Activated T-cell treated with anti-CD3 and anti-CD28 coated beads for 24 hours (primary cell): ENCODE measurements around the gene SMG1.
A peak's percentile ranks its signal among the peaks of the same experiment; 100 is the strongest.
"Not testable (repeated sequence)": the region's sequence is repeated elsewhere in the genome, so short reads cannot be mapped to it uniquely, and the experiment has no call there.

Source experiments
- DNase-seq: peaks from one replicate; pipeline ENCODE4 v3.0.0-alpha.2; 2020; ENCODE audit warnings: low read depth

Gene SMG1

GRCh38 chr16:18797746-18798145 is 128.5 kb downstream of the SMG1 start:
- DNase-seq = no peak

GRCh38 chr16:18796377-18796776 is 129.8 kb downstream of the SMG1 start:
- DNase-seq = no peak

GRCh38 chr16:18792836-18793433 is 133.3 kb downstream of the SMG1 start:
- DNase-seq = no peak

- peak; percentile 89 for DNase-seq
Observed at GRCh38 chr16:18789850-18790706, 136.1 kb downstream of the SMG1 start, which contains the start of gene RPS15A. TSS of gene RPS15A (minus strand) at chr16:18790334. CDS start at chr16:18789113, 1,221 bp downstream.

- DNase-seq = no peak
Observed at GRCh38 chr16:18789515-18789849, 136.7 kb downstream of the SMG1 start.

GRCh38 chr16:18788828-18789514 is 137.2 kb downstream of the SMG1 start:
- no peak for DNase-seq

GRCh38 chr16:18784917-18785623 is 141.1 kb downstream of the SMG1 start:
- no peak for DNase-seq

GRCh38 chr16:18783430-18784341 is 142.5 kb downstream of the SMG1 start:
- DNase-seq = no peak

- no peak for DNase-seq
Observed at GRCh38 chr16:18782697-18783429, 143.3 kb downstream of the SMG1 start.

- not testable (repeated sequence) for DNase-seq
Observed at GRCh38 chr16:18781232-18781631, 145.0 kb downstream of the SMG1 start.

GRCh38 chr16:18780460-18781026 is 145.7 kb downstream of the SMG1 start:
- not testable (repeated sequence) for DNase-seq

- DNase-seq = not testable (repeated sequence)
Observed at GRCh38 chr16:18777664-18778063, 148.5 kb downstream of the SMG1 start.

- DNase-seq = not testable (repeated sequence)
Observed at GRCh38 chr16:18776334-18776733, 149.9 kb downstream of the SMG1 start.

GRCh38 chr16:18774651-18775050 is 151.6 kb downstream of the SMG1 start:
- not testable (repeated sequence) for DNase-seq

- DNase-seq = not testable (repeated sequence)
Observed at GRCh38 chr16:18772171-18772570, 154.0 kb downstream of the SMG1 start.

- not testable (repeated sequence) for DNase-seq
Observed at GRCh38 chr16:18770336-18770962, 155.8 kb downstream of the SMG1 start.

GRCh38 chr16:18767217-18767616 is 159.0 kb downstream of the SMG1 start:
- not testable (repeated sequence) for DNase-seq

- DNase-seq = not testable (repeated sequence)
Observed at GRCh38 chr16:18762713-18763112, 163.5 kb downstream of the SMG1 start.
